GM21576 (cell line): ENCODE data around the gene TCTA.

Experiments
- ATAC-seq: cut with Tn5 transposase; IDR thresholded peaks from one replicate; pipeline ENCODE4 v1.9.1; 2021; ENCODE audit warnings: mild to moderate bottlenecking, moderate library complexity; ENCODE audit not compliant: unreplicated experiment

TCTA gene

DNA sequence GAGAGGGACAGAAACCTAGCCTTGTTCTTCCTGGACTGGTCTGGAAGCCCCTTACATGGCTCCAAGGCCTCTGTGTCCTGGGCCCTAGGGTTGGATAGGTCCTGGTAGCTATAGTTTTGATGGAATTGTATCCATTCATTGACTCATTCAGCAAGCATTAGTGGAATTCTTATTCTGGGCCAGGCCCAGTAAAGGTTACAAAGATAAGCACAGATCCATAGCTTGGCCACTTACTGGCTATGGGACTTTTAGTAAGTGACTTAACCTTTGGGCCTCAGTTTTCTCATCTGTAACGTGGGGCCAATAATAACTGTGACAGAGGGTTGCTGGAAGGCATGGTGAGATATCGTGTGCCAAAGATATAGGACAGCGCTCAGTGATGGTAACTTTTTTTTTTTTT lies 44.2 kb downstream of the TCTA start:
- no peak for ATAC-seq

DNA sequence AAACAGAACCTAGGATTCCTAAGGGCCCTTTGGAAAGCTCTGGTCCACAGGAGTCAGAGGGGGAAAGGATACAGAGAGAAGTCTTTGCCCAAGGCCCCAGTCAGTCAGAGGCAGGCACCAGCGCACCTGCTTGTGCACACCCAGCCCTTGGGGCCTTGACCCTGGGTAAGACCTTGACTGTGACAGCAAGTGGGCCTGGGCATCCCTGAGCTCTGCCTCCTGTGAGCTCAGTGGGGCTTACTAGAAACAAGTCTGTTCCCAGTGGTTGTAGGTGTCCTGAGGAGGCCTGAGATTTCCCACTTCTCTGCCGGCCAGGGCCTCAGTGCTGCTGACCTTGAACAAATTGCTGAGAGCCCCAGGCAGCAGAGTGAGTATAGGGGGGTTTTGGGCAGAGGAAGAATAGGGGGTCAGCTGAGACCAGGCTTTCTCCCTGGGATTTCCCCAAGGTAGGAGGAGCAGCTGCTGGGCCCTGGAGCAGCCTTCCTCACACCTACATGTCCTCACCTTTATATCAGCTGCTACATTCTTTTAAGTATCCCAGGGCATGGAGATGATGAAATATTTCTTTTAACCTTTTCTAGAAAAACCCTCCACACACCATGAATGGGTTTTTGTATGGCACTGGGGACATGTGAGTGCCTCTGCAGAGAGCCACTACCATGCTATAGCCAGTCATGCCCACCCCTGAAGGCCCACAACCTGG lies 48.1 kb downstream of the TCTA start:
- no peak for ATAC-seq

DNA sequence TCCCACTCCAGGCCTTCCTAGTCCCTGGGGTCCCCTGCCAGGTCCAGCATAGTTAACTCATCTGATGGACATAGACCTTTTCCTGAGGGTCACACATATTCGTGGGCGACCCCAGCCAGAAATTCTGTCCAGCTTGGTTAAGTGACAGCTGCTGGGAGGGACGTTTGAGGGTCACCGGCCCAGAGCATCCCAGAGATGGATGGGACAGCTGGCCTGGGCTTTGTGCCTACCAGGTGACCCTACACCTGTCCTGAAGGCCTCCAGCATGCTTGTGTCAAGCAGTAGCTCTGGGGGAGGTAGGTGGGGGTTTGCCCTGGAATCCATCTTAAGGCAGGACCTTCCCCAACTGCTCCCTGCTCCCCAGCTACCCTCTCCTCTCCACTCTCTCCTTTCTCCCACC lies 48.7 kb downstream of the TCTA start:
- ATAC-seq, result no peak

DNA sequence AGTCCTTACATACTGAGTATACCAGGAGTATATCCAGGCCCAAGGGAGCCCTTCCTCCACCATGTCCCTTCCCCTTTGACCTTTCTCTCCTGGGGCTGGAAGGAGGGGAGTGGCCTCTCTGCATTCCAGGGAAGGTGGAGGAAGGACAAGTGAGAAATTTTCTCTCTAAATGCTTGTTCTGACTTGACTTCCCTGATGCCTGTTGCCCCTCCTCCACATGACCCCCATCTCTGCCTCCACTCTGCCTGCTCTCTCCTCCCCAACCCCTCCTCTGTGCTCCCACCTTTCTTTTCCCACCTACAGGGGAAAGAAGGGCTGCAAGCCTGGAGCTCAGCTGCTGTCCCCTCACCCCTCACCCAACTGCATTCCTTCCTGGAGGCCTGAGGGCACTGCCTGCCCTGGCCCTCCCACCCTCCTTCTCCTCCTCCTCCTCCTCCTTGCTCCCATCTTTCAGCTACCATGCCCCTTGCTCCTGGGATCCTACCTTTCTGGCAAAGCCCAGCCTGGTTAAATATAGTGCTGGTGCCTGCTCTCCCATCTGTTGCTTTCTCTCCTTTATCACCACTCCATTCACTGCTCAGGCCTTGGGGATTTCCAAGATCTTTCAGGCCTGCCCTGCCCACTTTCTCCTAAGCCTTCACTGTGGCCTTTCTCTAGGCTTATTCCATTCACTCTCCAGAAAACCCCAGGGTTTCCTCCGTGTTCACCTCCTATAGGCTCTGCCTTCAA lies 49.4 kb downstream of the TCTA start:
- ATAC-seq, result no peak

DNA sequence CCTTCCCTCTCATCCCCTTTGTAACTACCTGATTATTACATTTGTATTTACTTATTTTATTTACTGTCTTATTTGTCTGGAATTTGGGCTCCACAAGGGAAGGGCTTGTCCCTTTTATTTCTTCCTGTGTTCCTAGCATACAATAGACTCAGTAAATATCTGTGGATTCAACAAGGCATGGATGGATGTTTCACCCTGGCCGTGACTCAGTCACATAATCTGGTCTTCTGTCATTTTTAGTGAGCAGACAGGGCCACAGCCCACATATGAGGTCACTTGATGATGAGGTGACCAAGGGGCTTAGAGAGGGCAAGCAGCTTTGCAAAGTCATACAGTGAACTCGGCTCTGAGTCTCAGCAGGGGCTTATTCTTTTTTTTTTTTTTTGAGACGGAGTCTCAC lies 50.0 kb downstream of the TCTA start:
- ATAC-seq, result no peak

DNA sequence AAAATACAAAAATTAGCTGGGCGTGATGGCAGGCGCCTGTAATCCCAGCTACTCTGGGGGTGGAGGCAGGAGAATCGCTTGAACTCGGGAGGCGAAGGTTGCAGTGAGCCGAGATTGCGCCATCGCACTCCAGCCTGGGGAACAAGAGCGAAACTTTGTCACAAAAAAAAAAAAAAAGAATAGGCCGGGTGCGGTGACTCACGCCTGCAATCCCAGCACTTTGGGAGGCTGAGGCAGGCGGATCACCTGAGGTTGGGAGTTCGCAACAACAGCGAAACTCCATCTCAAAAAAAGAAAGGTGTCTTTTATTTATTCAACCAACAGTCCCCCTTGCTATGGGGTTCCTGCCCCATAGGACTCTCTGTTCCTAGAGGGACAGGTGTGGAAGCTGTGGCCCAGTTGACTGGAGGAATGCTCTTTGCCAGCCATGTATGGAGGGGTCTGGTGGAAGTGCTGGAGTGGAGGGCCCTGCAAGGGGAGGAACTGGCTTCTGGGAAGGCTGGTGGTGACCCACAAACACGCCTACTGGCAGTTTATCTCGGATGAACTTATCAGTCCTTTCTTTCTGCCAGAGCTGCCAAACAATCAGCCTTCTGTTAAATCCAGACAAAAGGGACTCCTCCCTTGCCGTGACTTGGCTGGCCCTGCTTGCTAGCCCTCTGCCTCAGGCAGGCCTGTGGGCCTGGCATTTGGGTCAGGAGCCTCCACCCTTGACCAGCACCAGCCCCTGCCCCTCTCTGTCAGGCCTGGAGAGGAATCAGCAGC lies 53.2 kb downstream of the TCTA start:
- no peak for ATAC-seq
